ENCODE data around the gene SMAD3. TPM values are rescaled to one million over a fixed set of nuclear protein-coding genes. Genes with fewer than 3 reads are reported as not detected.

Gene SMAD3
- total RNA-seq, 1 donor from 2014 or later, result 17.3 TPM

- intact Hi-C loops (cut with DNase I), result no loop called here
- DNase-seq, result no peak
- ATAC-seq (ENCODE audit: poor library complexity), result peak; percentile 6
These were observed 32.4 kb upstream of the SMAD3 start for GRCh38 chr15:67033012-67033411.

- intact Hi-C loops (cut with DNase I), result no loop called here
These were observed 31.8 kb upstream of the SMAD3 start for GRCh38 chr15:67033571-67034044.

GRCh38 chr15:67035886-67036285 is 29.5 kb upstream of the SMAD3 start:
- intact Hi-C loops (cut with DNase I), result no loop called here
- ATAC-seq (ENCODE audit: poor library complexity) (no peak), DNase-seq (no peak)

More at GRCh38 chr15:67033571-67034044, 31.8 kb upstream of the SMAD3 start:
- peak; percentile 64 for DNase-seq
- ATAC-seq (ENCODE audit: poor library complexity), result peak; percentile 68

- DNase-seq (no peak), ATAC-seq (ENCODE audit: poor library complexity) (no peak)
- intact Hi-C loops (cut with DNase I), result no loop called here
These were observed 28.4 kb upstream of the SMAD3 start for GRCh38 chr15:67036775-67037555.

- intact Hi-C loops (cut with DNase I), result no loop called here
- ATAC-seq (ENCODE audit: poor library complexity) (no peak), DNase-seq (no peak)
These were observed 27.7 kb upstream of the SMAD3 start for GRCh38 chr15:67037694-67038093.

- no peak for ATAC-seq (ENCODE audit: poor library complexity)
- intact Hi-C loops (cut with DNase I), result no loop called here
- DNase-seq, result no peak
These were observed 26.7 kb upstream of the SMAD3 start for GRCh38 chr15:67038736-67039135.

- DNase-seq (no peak), ATAC-seq (ENCODE audit: poor library complexity) (no peak)
- intact Hi-C loops (cut with DNase I), result no loop called here
These were observed 25.9 kb upstream of the SMAD3 start for GRCh38 chr15:67039384-67040075.

GRCh38 chr15:67040277-67040676 is 25.1 kb upstream of the SMAD3 start:
- DNase-seq (no peak), ATAC-seq (ENCODE audit: poor library complexity) (no peak)
- intact Hi-C loops (cut with DNase I), result no loop called here

- no peak for DNase-seq
- no peak for ATAC-seq (ENCODE audit: poor library complexity)
These were observed 22.8 kb upstream of the SMAD3 start for GRCh38 chr15:67042551-67043142.

GRCh38 chr15:67043939-67044771 is 21.2 kb upstream of the SMAD3 start:
- intact Hi-C loops (cut with DNase I), result no loop called here
- no peak for ATAC-seq (ENCODE audit: poor library complexity)
- DNase-seq, result no peak

More at GRCh38 chr15:67042551-67043142, 22.8 kb upstream of the SMAD3 start:
- intact Hi-C loops (cut with DNase I), result no loop called here

GRCh38 chr15:67047149-67047661 is 18.2 kb upstream of the SMAD3 start:
- DNase-seq (no peak), ATAC-seq (ENCODE audit: poor library complexity) (no peak)
- intact Hi-C loops (cut with DNase I), result no loop called here

- peak; percentile 53 for ATAC-seq (ENCODE audit: poor library complexity)
- peak; percentile 45 for DNase-seq
These were observed 16.8 kb upstream of the SMAD3 start for GRCh38 chr15:67048281-67049279.

GRCh38 chr15:67049351-67050044 is 15.9 kb upstream of the SMAD3 start:
- DNase-seq (no peak), ATAC-seq (ENCODE audit: poor library complexity) (no peak)
- intact Hi-C loops (cut with DNase I), result no loop called here

More at GRCh38 chr15:67048281-67049279, 16.8 kb upstream of the SMAD3 start:
- intact Hi-C loops (cut with DNase I), result no loop called here

GRCh38 chr15:67050062-67050461 is 15.3 kb upstream of the SMAD3 start:
- intact Hi-C loops (cut with DNase I), result no loop called here
- DNase-seq (no peak), ATAC-seq (ENCODE audit: poor library complexity) (peak; percentile 28)

- intact Hi-C loops (cut with DNase I), result no loop called here
- DNase-seq (no peak), ATAC-seq (ENCODE audit: poor library complexity) (no peak)
These were observed 14.8 kb upstream of the SMAD3 start for GRCh38 chr15:67050522-67051087.
